Measurements from ENCODE around the gene BLOC1S2.
"Not testable (repeated sequence)": the region's sequence is repeated elsewhere in the genome, so short reads cannot be mapped to it uniquely, and the experiment has no call there.

DNA sequence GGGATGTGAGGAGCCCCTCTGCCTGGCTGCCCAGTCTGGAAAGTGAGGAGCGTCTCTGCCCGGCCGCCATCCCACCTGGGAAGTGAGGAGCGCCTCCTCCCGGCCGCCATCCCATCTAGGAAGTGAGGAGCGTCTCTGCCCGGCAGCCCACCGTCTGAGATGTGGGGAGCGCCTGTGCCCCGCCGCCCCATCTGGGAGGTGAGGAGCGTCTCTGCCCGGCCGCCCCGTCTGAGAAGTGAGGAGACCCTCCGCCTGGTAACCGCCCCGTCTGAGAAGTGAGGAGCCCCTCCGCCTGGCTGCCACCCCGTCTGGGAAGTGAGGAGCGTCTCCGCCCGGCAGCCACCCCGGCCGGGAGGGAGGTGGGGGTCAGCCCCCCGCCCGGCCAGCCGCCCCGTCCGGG is 9.5 kb downstream of the BLOC1S2 start:
- TF ChIP-seq, protein P1, sequence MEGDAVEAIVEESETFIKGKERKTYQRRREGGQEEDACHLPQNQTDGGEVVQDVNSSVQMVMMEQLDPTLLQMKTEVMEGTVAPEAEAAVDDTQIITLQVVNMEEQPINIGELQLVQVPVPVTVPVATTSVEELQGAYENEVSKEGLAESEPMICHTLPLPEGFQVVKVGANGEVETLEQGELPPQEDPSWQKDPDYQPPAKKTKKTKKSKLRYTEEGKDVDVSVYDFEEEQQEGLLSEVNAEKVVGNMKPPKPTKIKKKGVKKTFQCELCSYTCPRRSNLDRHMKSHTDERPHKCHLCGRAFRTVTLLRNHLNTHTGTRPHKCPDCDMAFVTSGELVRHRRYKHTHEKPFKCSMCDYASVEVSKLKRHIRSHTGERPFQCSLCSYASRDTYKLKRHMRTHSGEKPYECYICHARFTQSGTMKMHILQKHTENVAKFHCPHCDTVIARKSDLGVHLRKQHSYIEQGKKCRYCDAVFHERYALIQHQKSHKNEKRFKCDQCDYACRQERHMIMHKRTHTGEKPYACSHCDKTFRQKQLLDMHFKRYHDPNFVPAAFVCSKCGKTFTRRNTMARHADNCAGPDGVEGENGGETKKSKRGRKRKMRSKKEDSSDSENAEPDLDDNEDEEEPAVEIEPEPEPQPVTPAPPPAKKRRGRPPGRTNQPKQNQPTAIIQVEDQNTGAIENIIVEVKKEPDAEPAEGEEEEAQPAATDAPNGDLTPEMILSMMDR (IDR thresholded peaks at IDR 0.05) = not testable (repeated sequence)
- not testable (repeated sequence) for TF ChIP-seq POLR2AphosphoS5 (IDR thresholded peaks at IDR 0.05)

Data from upper lobe of left lung (tissue), 4 donors.